SW 1271 (cell line): ENCODE measurements around the gene GPR34.

ENCODE experiments used
- DNase-seq, 2 experiments: peaks; one replicate each; lab custom pipeline; 2025; lab: John Stamatoyannopoulos, UW

The GPR34 gene

GRCh38 chrX:41737065-41737464 is 48.3 kb downstream of the GPR34 start:
- no peak for DNase-seq

DNA sequence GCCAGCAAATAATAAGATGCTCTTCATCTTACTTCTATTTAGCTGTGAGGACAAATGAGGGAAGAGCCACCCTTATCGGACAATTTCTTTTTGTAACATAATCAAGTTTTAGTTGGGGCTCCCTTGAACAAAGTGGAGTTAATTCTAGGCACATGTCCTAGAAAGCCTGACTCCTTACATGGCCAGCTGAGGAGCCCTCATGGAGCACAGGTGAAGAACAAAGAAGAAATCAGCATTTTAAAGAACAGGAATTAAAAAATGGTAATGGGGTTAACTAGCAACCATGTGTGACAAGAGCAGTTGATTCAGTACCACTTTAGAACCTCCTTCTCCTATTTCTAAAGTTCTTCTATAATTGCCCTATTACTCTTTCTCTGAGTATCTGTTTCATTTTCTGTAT is 51.1 kb downstream of the GPR34 start:
- no peak for DNase-seq
